Measurements from ENCODE around the gene MFAP4.

The MFAP4 gene

DNA sequence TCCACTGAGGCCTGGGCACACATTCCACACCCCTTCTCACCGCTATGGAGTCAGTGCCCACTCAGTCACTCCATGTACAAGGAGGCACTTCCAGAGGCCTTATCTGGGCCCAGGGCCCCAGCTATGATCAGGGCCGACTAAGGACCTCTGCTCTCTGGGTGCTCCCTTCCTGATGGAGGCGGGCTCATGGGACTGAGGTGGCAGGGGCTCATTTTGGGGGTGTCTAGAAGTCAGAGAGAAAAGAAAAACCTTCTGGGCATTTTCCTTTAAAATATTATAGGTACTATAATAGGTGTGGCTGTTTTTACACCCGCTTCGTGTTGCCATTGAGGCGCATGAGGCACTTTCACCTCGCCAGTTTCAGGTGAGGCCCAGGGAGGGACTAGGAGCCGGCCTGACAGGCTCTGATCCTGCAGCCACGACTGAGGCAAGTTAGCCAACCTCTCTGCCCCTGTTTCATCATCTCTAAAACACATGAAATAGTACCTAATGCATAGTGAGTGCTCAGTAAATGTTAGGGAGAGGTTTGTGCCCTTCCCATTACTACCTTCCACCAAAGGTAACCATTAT is 38.8 kb downstream of the MFAP4 start:
- H3K4me1 ChIP-seq: peaks cover 17 to 25% (median 20%) of the 10 kb centered on the region in 10 experiments
- H3K9ac ChIP-seq: no peak overlapping the region
- H4K20me1 ChIP-seq: peaks cover 0 to 41% (median 13%) of the 10 kb centered on the region in 11 experiments; a peak in 13 of 22 replicates
- no peak overlapping the region for H3K4me3 ChIP-seq
- TF ChIP-seq Cebpa-rat (IDR thresholded peaks at IDR 0.05): no peak
- H3K36me3 ChIP-seq: no peaks in the 10 kb centered on the region
- peak overlapping the region in 9 of 11 experiments; percentile 49 to 76 (median 67); a peak in 11 of 22 replicates for H3K4me2 ChIP-seq
- peaks cover 0 to 17% (median 0%) of the 10 kb centered on the region in 11 experiments; a peak in 4 of 22 replicates for H3K27me3 ChIP-seq
- no peaks in the 10 kb centered on the region for H3K9me3 ChIP-seq (replicated peaks in 1 of 11)
- no peak overlapping the region for H3K27ac ChIP-seq

DNA sequence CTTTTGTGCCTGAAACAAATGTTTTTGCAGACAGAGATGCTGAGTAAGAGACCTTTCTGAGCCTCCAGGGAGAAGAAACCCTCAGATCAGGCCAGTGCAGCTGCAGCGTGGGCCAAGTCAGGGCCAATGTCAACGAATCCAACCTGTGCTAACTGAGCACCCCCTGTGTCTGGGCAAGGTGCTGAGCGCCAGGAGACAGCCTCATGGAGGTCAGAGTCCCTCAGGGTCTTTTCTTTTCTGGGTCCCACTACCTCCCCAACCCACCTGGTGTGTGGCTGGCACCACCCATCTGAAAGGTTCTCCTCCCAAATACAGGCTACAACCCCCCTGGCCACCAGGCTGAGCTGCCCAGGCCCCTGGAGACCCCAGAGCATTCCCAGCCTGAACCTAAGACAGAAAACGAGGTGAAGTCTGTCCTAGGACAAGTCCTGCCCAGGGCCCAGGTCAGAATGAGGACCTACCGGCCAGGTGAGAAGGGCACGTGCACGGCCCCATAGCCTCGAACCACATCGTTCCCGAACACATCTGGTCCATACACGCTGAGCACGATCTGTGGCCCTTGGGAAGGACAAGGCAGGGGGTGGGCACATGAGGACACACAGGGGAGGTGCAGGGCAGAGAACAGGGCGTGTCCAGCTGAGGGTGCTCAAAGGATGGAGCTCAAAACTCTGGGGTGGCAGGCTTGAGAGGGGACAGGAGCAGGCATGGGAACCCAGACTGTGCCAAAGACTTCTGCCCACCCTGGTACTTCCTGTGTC is 39.5 kb downstream of the MFAP4 start:
- H3K36me3 ChIP-seq: no peaks in the 10 kb centered on the region
- H3K27me3 ChIP-seq: peaks cover 0 to 19% (median 0%) of the 10 kb centered on the region in 11 experiments; a peak in 4 of 22 replicates
- H4K20me1 ChIP-seq: peaks cover 0 to 47% (median 13%) of the 10 kb centered on the region in 11 experiments; a peak in 13 of 22 replicates
- peak overlapping the region in 3 of 11 experiments; percentile 16 to 32 (median 31); a peak in 3 of 22 replicates for H3K9ac ChIP-seq
- peak overlapping the region in 1 of 11 experiments; percentile 7; a peak in 1 of 22 replicates for H3K27ac ChIP-seq
- TF ChIP-seq Cebpa-rat (IDR thresholded peaks at IDR 0.05): no peak
- no peak overlapping the region for H3K4me3 ChIP-seq
- peaks cover 17 to 25% (median 20%) of the 10 kb centered on the region in 10 experiments for H3K4me1 ChIP-seq
- H3K9me3 ChIP-seq (replicated peaks in 1 of 11): no peaks in the 10 kb centered on the region
- peak overlapping the region; percentile 49 to 76 (median 67) for H3K4me2 ChIP-seq

DNA sequence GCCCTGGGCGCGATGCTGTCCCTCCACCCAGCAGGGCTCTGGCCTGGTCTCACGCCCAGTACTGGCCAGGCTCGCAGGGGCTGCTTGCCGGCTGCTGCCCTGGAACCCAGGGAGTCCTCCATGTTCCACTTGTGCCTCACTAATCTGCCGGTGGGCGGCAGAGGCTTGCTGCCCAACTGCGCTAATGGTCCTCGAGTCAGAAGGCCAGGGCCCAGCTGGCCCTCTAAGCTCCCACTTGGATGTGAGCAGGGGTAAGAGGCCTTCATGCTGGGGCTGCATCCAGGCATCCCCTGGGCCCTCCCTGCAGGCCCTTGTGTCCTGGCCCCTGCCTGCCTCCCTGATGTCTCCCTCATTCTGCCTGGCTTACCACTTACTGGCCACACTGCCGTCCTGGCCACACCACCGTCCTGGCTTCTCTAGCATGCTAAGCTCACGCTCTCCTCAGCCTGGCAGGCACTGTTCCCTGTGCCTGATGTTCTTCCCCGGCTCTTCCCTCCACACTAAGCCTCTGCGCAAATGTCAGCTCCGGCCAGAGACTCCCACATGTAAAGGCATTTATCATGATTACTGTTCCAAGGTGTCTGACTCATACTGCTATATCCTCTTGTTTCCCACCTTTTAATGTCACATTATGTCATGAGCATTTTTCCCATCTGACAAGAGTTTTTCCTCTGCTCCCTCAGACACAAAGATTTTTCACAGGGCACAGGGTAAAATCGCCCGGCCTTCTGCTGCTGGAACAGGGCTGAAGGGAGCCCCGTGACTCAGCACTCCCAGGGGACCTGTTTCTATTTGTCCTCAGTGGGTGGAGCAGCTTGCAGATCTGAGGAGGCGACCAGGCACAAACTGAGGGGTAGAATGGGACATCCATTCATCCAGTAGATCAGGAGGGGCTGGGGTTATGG is 40.4 kb downstream of the MFAP4 start:
- TF ChIP-seq Cebpa-rat (IDR thresholded peaks at IDR 0.05): no peak
- Histone ChIP-seq H3K27ac (no peak overlapping the region), H3K36me3 (no peaks in the 10 kb centered on the region), H3K4me3 (no peak overlapping the region), H3K4me2 (peak overlapping the region; percentile 49 to 76 (median 67)), H3K9me3 (replicated peaks in 1 of 11) (no peaks in the 10 kb centered on the region), H3K4me1 (peaks cover 17 to 25% (median 20%) of the 10 kb centered on the region in 10 experiments), H3K27me3 (peaks cover 0 to 27% (median 0%) of the 10 kb centered on the region in 11 experiments; a peak in 5 of 22 replicates), H3K9ac (peak overlapping the region in 6 of 11 experiments; percentile 0 to 38 (median 28); a peak in 6 of 22 replicates), H4K20me1 (peaks cover 0 to 56% (median 18%) of the 10 kb centered on the region in 11 experiments; a peak in 13 of 22 replicates)

DNA sequence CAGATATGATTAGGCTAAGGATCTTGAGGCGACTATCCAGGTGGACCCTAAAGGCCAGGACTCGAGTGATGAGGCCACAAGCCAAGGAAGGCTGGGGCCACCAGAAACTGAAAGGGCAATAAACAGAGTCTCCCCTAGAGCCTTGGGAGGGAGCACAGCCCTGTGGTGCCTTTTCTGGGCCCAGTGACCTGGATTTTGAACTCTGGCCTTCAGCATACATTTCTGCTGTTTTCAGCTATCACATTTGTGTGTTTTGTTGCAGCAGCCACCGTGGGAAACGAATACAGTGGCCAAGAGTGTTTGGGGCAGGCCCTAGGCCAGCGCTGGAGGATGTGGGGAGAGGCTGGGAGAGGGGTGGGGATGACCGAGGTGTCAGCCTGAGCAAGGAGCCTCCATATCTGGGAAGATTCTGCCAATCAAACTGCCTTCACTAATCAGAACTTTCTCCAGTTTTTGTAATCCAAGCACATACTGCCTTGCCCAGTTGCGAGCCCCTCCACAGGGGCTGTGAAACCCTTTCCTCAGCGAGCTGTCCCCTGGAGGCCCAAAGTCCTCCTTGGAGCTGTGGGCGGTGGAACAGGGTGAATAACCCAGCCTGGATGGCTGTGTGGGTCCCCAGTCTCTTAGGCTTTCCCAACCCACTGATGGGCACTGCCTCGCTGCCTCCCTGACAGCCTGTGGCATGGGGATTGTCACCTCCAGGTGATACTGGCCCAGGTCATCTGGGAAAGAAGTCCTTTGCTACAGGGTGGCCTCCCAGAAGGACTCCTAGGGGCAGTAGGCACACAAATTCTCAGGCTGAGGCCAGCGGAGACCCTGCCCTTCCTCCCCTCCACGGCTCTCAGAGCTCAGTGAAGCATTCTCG is 41.3 kb downstream of the MFAP4 start:
- no peaks in the 10 kb centered on the region for H3K9me3 ChIP-seq (replicated peaks in 1 of 11)
- H3K27ac ChIP-seq: no peak overlapping the region
- H3K36me3 ChIP-seq: no peaks in the 10 kb centered on the region
- no peak overlapping the region for H3K4me3 ChIP-seq
- peaks cover 0 to 62% (median 18%) of the 10 kb centered on the region in 11 experiments; a peak in 13 of 22 replicates for H4K20me1 ChIP-seq
- peak overlapping the region in 8 of 11 experiments; percentile 49 to 76 (median 68); a peak in 11 of 22 replicates for H3K4me2 ChIP-seq
- peaks cover 0 to 33% (median 0%) of the 10 kb centered on the region in 11 experiments; a peak in 5 of 22 replicates for H3K27me3 ChIP-seq
- H3K9ac ChIP-seq: peak overlapping the region in 3 of 11 experiments; percentile 0 to 31 (median 24); a peak in 2 of 22 replicates
- peaks cover 17 to 25% (median 20%) of the 10 kb centered on the region in 10 experiments for H3K4me1 ChIP-seq
- no peak for TF ChIP-seq Cebpa-rat (IDR thresholded peaks at IDR 0.05)

DNA sequence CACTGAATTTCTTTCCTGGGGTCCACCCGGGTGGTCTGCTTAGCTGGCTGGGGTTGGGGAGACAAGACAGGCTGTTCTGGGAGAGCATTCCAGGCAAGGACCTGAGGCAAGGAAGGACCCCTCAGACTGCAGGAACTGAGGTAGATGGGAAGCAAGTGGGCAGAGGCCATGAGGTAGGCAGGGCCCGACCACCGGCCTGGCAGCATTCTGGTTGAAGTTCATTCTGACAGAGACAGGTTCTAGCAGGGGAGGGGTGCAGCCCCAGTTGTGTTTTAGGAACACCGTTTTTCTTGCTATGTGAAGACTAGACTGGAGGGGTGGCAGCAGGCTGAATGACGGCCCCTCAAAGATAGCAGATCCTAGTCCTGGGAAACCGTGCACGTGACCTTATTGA is 41.9 kb downstream of the MFAP4 start:
- no peak overlapping the region for H3K27ac ChIP-seq
- no peak overlapping the region for H3K4me3 ChIP-seq
- no peak for TF ChIP-seq Cebpa-rat (IDR thresholded peaks at IDR 0.05)
- no peaks in the 10 kb centered on the region for H3K9me3 ChIP-seq (replicated peaks in 1 of 11)
- H4K20me1 ChIP-seq: peaks cover 0 to 62% (median 18%) of the 10 kb centered on the region in 11 experiments; a peak in 13 of 22 replicates
- no peak overlapping the region for H3K9ac ChIP-seq
- H3K4me2 ChIP-seq: no peak overlapping the region
- no peaks in the 10 kb centered on the region for H3K36me3 ChIP-seq
- peaks cover 0 to 33% (median 0%) of the 10 kb centered on the region in 11 experiments; a peak in 5 of 22 replicates for H3K27me3 ChIP-seq
- H3K4me1 ChIP-seq: peaks cover 17 to 25% (median 20%) of the 10 kb centered on the region in 10 experiments

DNA sequence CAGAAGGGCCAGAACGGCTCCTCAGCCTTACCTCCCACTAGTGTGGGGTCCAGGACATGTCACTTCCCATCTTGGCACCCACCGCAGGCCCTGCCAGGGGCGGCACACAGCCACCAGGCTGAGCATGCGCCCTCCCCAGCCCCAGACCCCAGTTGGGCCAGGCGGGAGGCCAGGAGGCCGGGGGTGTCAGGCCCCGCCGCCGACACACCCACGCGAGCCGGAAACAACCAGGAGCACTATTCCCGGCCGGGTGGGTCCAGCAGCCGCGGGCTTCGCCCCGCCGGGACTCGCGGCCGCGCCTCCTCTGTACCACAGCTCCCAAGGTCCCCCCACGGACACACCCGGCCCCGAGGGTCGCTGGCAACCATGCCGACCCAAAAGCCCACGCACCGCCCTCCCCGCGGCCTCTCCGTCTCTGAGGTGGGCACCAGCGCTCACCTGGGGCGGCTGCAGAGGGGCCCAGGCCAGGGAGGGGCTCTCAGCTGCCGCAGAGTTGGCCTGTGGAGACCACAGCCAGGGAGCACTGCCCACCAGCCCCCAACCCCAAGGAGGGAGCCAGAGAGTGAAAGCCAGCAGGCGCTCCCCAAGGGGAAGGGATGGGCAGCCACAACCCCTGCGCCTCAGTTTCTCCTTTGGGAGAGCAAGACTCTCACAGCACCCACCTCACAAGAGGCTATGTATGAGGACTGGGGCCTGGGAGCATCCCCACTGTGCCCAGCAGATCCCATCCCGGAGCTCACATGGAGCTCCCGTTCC is 42.5 kb downstream of the MFAP4 start:
- Histone ChIP-seq H3K36me3 (no peaks in the 10 kb centered on the region), H3K4me2 (no peak overlapping the region), H3K9me3 (replicated peaks in 1 of 11) (no peaks in the 10 kb centered on the region), H3K4me1 (peaks cover 17 to 25% (median 20%) of the 10 kb centered on the region in 10 experiments), H3K9ac (no peak overlapping the region), H3K27me3 (peaks cover 0 to 35% (median 0%) of the 10 kb centered on the region in 11 experiments; a peak in 5 of 22 replicates), H3K4me3 (no peak overlapping the region), H4K20me1 (peaks cover 0 to 62% (median 18%) of the 10 kb centered on the region in 11 experiments; a peak in 13 of 22 replicates), H3K27ac (no peak overlapping the region)
- no peak for TF ChIP-seq Cebpa-rat (IDR thresholded peaks at IDR 0.05)

DNA sequence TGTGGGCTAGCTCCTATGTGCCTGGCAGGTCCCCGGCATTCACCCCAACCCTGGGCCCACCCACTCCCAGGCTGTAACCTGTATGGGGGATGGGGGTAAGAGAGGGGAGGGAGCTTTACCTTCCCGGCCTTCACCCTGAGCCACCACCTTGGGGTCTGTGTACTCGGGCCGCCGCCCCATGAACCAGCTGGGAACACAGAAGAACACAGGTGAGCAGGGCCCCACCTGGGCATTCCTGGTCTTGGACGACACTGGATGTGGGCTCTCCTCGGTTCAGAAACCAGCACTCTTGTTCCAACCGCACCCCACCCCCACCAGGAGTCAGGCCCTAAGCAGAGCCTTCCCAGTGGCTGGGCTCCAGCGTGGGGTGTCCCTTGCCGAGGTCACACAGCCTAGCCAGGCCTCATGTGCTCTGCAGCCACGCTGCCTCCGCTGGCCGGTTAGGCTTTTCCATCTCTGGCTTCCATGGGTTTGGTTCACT is 43.3 kb downstream of the MFAP4 start:
- H3K9ac ChIP-seq: no peak overlapping the region

More for the DNA sequence above, 43.3 kb downstream of the MFAP4 start:
- no peak overlapping the region for H3K27ac ChIP-seq
- no peaks in the 10 kb centered on the region for H3K9me3 ChIP-seq (replicated peaks in 1 of 11)
- H3K4me1 ChIP-seq: peaks cover 17 to 25% (median 20%) of the 10 kb centered on the region in 10 experiments
- H3K27me3 ChIP-seq: peaks cover 0 to 39% (median 0%) of the 10 kb centered on the region in 11 experiments; a peak in 5 of 22 replicates
- no peaks in the 10 kb centered on the region for H3K36me3 ChIP-seq
- TF ChIP-seq Cebpa-rat (IDR thresholded peaks at IDR 0.05): no peak
- H3K4me3 ChIP-seq: no peak overlapping the region
- no peak overlapping the region for H3K4me2 ChIP-seq
- H4K20me1 ChIP-seq: peaks cover 0 to 62% (median 19%) of the 10 kb centered on the region in 11 experiments; a peak in 13 of 22 replicates

All from BLaER1 treated with 17β-estradiol and CSF1 and Interleukin-3, amounts not matched to agents 10 nM and 100 nM (cell line).